HepG2 (cell line): Measurements from ENCODE around the gene TGM5. TPM values are rescaled to one million over a fixed set of nuclear protein-coding genes. Genes with fewer than 3 reads are reported as not detected.

Experiments used
- ATAC-seq: fragments of 200-7000 bp; cut with Tn5 transposase; 3 replicates; pipeline ENCODE4 v1.9.1; 2020; ENCODE audit warnings: mild to moderate bottlenecking, moderate library complexity
- BruUV-seq: library from RNA; stranded (reverse); fragments of 400-500 nt; replicated peaks from 2 replicates; lab custom pipeline; 2021; lab: Mats Ljungman, UMichigan
- CTCF ChIA-PET: fragments of 300-600 bp; formaldehyde crosslinking; extraction: SDS; loops from one replicate; lab custom pipeline; 2021; ENCODE audit warnings: low total read pairs, inconsistent platforms, low intra/inter-chr PET ratio; lab: Yijun Ruan, JAX
- POLR2A ChIA-PET: fragments of 350-600 bp; sonication (Branson Sonifier 250); formaldehyde crosslinking; loops from one replicate; lab custom pipeline; 2020; ENCODE audit warnings: antibody characterized with exemption, inconsistent platforms; lab: Yijun Ruan, JAX
- DNase-seq: peaks from one replicate; pipeline ENCODE4 v3.0.0-alpha.2; 2015; ENCODE audit warnings: low spot score
- FAIRE-seq: peaks from 3 replicates; lab custom pipeline; 2011; peaks lifted over from hg19 to GRCh38; lab: Jason Lieb, UNC
- H2AFZ ChIP-seq: one replicate; pipeline ENCODE4 v1.6.1; 2011; ENCODE audit warnings: low read length, inconsistent platforms
- H3K27ac ChIP-seq: fragments of 300-600 bp; 3 replicates; pipeline ENCODE4 v1.8.0; 2011; ENCODE audit warnings: mixed run types, mild to moderate bottlenecking, mixed read lengths, low read length, inconsistent platforms; ENCODE audit not compliant: insufficient read depth; ENCODE audit errors: extremely low read length
- H3K27me3 ChIP-seq, 2 experiments: fragments of 200-600 bp in 1 of 2; 2 replicates in 1 of 2; 3 replicates in 1 of 2; pipeline versions ENCODE4 v1.6.0 to v1.8.0; 2011; ENCODE audit warnings: low read length in 2 of 2, mild to moderate bottlenecking in 2 of 2, moderate library complexity in 2 of 2, inconsistent platforms in 1 of 2; ENCODE audit not compliant: insufficient read depth in 2 of 2, control insufficient read depth in 1 of 2
- H3K36me3 ChIP-seq, 2 experiments: fragments of 200-600 bp in 1 of 2; replicated peaks in 1 of 2; 2 replicates in 1 of 2; 3 replicates in 1 of 2; pipeline versions ENCODE4 v1.5.1 to v1.8.0; 2011; ENCODE audit warnings: low read length in 2 of 2, inconsistent platforms in 1 of 2; ENCODE audit not compliant: insufficient read depth in 2 of 2, control insufficient read depth in 1 of 2
- H3K4me1 ChIP-seq: 2 replicates; pipeline ENCODE4 v1.5.1; 2012; ENCODE audit warnings: low read length, inconsistent platforms; ENCODE audit not compliant: insufficient read depth
- H3K4me2 ChIP-seq: 2 replicates; pipeline ENCODE4 v1.6.0; 2011; ENCODE audit warnings: low read depth, low read length, inconsistent platforms
- H3K4me3 ChIP-seq, 3 experiments: fragments of 200-600 bp in 1 of 3; sonication (generic), shearing (Covaris generic) in 1 of 3; replicated peaks in 1 of 3; 2 replicates each; pipeline ENCODE4 v1.5.1; 2011 to 2016; ENCODE audit warnings: low read length in 3 of 3, inconsistent platforms in 2 of 3, low read depth in 2 of 3, mild to moderate bottlenecking in 2 of 3, control low read depth in 1 of 3, mixed read lengths in 1 of 3; ENCODE audit not compliant: insufficient read depth in 1 of 3
- H3K79me2 ChIP-seq: one replicate; pipeline ENCODE4 v1.6.1; 2011; ENCODE audit warnings: low read length, inconsistent platforms; ENCODE audit not compliant: insufficient read depth
- H3K9ac ChIP-seq: 2 replicates; pipeline ENCODE4 v1.6.0; 2011; ENCODE audit warnings: mild to moderate bottlenecking, low read depth, low read length, inconsistent platforms; ENCODE audit not compliant: insufficient read depth
- H3K9me3 ChIP-seq: 2 replicates; pipeline ENCODE4 v1.5.1; 2012; ENCODE audit warnings: mild to moderate bottlenecking, low read length
- H4K20me1 ChIP-seq: 2 replicates; pipeline ENCODE4 v1.6.0; 2011; ENCODE audit warnings: inconsistent platforms, mild to moderate bottlenecking, low read length, moderate library complexity; ENCODE audit not compliant: insufficient read depth
- NFYC ChIP-seq: IDR thresholded peaks from 2 replicates; pipeline ENCODE4 v1.6.1; 2016; ENCODE audit warnings: missing genetic modification reagents, missing compliant biosample characterization
- ONECUT2 ChIP-seq: sonication (generic); formaldehyde crosslinking; IDR thresholded peaks from 2 replicates; pipeline ENCODE4 v1.4.0; 2020; ENCODE audit warnings: missing genetic modification reagents
- ZFAT ChIP-seq: sonication (generic); formaldehyde crosslinking; conservative IDR thresholded peaks from 2 replicates; pipeline ENCODE4 v1.8.1; 2023; ENCODE audit warnings: missing genetic modification reagents, inconsistent platforms
- WGBS: methylation state at CpG from one replicate; pipeline ENCODE4 v1.1.6; 2017; ENCODE audit warnings: low lambda C conversion rate; 5-methylcytosine and 5-hydroxymethylcytosine counted together
- in situ Hi-C: cut with HindIII; loops from 2 replicates; pipeline ENCODE4 v1.10.0; 2017; ENCODE audit warnings: low pct_unique_long_range_greater_than_20kb; ENCODE audit not compliant: extremely low pct_ligation_motif_present
- intact Hi-C: fragments of 100-400 bp; cut with micrococcal nuclease; formaldehyde crosslinking; loops from one replicate; pipeline ENCODE4 v1.10.0; 2022; ENCODE audit not compliant: unreplicated experiment
- polyA plus RNA-seq, 8 experiments: library from polyadenylated mRNA; depleted of rRNA in 3 of 8; stranded (reverse) in 7 of 8; unstranded in 1 of 8; fragments of >200 nt; fragmentation: Illumina TruSeq in 4 of 8; extraction: Trizol in 4 of 8; gene quantifications; 2 replicates each; pipeline versions ENCODE4 v1.2.1 to v1.2.3, GENCODE V29; 2011 to 2016; ENCODE audit warnings: low read depth in 4 of 8, missing spikeins in 1 of 8, mixed read lengths in 1 of 8; ENCODE audit not compliant: insufficient read depth in 1 of 8
- total RNA-seq, 5 experiments: library from RNA; depleted of rRNA; stranded (reverse); fragments of >200 nt; fragmentation: Illumina TruSeq; extraction: Trizol; gene quantifications; 2 replicates each; pipeline ENCODE4 v1.2.3, GENCODE V29; 2016; ENCODE audit warnings: low read depth in 1 of 5
- TF ChIP-seq, protein P1 (sequence below), 2 experiments: sonication (generic) in 1 of 2; formaldehyde crosslinking in 1 of 2; IDR thresholded peaks; 2 replicates each; pipeline versions ENCODE4 v1.4.0 to v1.6.1; 2016 to 2020; ENCODE audit warnings: borderline replicate concordance in 1 of 2, low read depth in 1 of 2, mild to moderate bottlenecking in 1 of 2, missing genetic modification reagents in 1 of 2
- TF ChIP-seq, protein P2 (sequence below): sonication (generic); formaldehyde crosslinking; IDR thresholded peaks from 2 replicates; pipeline ENCODE4 v1.5.0; 2020; ENCODE audit warnings: mild to moderate bottlenecking, missing genetic modification reagents
- TF ChIP-seq, protein P3 (sequence below): sonication (generic); formaldehyde crosslinking; IDR thresholded peaks from 2 replicates; pipeline ENCODE4 v1.4.0; 2020; ENCODE audit warnings: mild to moderate bottlenecking, missing genetic modification reagents
- TF ChIP-seq, protein P4 (sequence below): sonication (generic); formaldehyde crosslinking; IDR thresholded peaks from 2 replicates; pipeline ENCODE4 v1.5.1; 2020; ENCODE audit warnings: missing genetic modification reagents, mild to moderate bottlenecking, borderline replicate concordance
- TF ChIP-seq, protein P5 (sequence below): sonication (generic); formaldehyde crosslinking; IDR thresholded peaks from 2 replicates; pipeline ENCODE4 v1.5.1; 2020; ENCODE audit warnings: missing genetic modification reagents, mild to moderate bottlenecking, borderline replicate concordance

TGM5 gene
- total and polyA plus RNA-seq, 2 of the 13 experiments (the other 11 are each of a cell fraction or from before 2014, with no cell fraction given): 0.18 to 0.65 TPM

DNA sequence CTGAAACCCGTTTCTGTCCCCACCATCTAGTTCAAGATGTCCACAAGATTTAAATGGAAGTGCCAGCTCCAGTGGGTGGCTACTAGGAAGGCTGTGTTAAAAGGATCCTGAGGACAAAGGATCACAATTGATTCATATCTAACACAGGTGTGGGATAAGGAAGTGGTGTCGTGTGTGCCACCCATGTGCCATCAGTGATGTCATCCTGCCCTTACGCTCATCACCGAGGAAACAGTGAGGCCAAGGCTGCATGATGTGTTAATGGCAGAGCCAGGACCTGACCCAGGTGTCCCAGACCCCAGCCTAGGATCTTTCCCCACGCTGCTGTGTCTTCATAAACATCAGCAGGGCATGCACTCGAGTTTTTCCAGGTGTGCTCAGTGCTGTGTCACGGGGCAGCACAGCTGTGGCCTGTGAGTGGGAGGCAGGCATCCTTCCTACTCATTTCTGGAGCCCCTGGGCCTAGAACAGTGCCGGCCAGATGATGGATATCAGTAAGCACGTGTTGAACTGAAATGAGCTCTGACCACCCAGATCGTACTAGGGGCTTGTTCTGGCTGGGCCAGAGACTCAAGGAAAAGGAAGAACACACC is 10.6 kb upstream of the TGM5 start (continued):
- TF ChIP-seq, protein P1, sequence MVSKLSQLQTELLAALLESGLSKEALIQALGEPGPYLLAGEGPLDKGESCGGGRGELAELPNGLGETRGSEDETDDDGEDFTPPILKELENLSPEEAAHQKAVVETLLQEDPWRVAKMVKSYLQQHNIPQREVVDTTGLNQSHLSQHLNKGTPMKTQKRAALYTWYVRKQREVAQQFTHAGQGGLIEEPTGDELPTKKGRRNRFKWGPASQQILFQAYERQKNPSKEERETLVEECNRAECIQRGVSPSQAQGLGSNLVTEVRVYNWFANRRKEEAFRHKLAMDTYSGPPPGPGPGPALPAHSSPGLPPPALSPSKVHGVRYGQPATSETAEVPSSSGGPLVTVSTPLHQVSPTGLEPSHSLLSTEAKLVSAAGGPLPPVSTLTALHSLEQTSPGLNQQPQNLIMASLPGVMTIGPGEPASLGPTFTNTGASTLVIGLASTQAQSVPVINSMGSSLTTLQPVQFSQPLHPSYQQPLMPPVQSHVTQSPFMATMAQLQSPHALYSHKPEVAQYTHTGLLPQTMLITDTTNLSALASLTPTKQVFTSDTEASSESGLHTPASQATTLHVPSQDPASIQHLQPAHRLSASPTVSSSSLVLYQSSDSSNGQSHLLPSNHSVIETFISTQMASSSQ (IDR thresholded peaks at IDR 0.05; ENCODE audit: low read depth): no peak
- TF ChIP-seq, protein P1 (CRISPR knock-in tag; IDR thresholded peaks at IDR 0.05; ENCODE audit: borderline replicate concordance): no peak

DNA sequence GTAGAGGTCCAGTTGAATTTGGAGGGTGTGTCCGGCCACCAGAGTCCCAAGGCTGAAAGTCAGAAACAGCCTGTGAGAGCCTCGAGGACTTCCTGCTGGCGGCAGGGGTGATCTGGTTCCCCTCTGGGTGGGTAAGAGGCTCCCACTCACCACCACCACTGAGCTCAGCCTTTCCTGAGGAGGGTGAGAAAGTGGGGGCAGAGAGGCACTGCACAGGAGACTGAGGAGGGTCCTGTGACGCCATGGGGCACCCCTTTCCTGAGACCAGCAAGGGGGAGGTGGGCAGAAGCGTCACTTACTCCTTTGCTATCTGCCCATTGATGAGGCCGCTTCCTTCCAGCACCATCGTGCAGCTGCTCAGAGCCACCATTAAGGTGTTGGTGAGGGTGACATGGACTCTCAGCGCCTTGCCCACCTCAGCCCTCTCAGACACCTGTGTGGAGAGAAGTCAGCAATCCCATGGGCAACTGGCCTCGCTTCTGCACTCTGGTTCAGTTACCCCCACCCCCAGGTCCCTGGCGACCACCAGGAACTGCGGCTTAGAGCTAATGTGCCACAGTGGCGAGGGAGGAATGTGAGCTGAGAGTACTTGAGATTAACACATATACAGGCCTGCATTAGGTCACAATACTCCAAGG is 10.0 kb upstream of the TGM5 start:
- H3K4me1 ChIP-seq: no peaks in the 10 kb centered on the region
- H4K20me1 ChIP-seq: no peaks in the 10 kb centered on the region
- ATAC-seq: no peak
- FAIRE-seq: no peak
- H3K4me2 ChIP-seq: no peak overlapping the region
- H3K9me3 ChIP-seq: no peaks in the 10 kb centered on the region
- ChIA-PET CTCF (no interaction called here), POLR2A (no interaction called here)
- in situ Hi-C loops (loop anchor here (5.0 kb wide), 1 partner anchor 69 kb away; no protein-coding TSS in a partner anchor), intact Hi-C loops (no loop called here)
- H3K9ac ChIP-seq: no peak overlapping the region
- DNase-seq: no peak
- H3K4me3 ChIP-seq: no peak overlapping the region
- H3K36me3 ChIP-seq: no peaks in the 10 kb centered on the region
- peaks cover 3 to 65% of the 10 kb centered on the region in 2 experiments; a peak in 3 of 5 replicates for H3K27me3 ChIP-seq
- H2AFZ ChIP-seq: no peak overlapping the region
- no peak overlapping the region for H3K27ac ChIP-seq
- 3% methylated on average over 4 of the region's 12 CpGs for WGBS
- no TSS peak for BruUV-seq
- H3K79me2 ChIP-seq: no peaks in the 10 kb centered on the region
- TF ChIP-seq, protein P2, sequence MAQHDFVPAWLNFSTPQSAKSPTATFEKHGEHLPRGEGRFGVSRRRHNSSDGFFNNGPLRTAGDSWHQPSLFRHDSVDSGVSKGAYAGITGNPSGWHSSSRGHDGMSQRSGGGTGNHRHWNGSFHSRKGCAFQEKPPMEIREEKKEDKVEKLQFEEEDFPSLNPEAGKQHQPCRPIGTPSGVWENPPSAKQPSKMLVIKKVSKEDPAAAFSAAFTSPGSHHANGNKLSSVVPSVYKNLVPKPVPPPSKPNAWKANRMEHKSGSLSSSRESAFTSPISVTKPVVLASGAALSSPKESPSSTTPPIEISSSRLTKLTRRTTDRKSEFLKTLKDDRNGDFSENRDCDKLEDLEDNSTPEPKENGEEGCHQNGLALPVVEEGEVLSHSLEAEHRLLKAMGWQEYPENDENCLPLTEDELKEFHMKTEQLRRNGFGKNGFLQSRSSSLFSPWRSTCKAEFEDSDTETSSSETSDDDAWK (CRISPR knock-in tag): no peak
- TF ChIP-seq, protein P3, sequence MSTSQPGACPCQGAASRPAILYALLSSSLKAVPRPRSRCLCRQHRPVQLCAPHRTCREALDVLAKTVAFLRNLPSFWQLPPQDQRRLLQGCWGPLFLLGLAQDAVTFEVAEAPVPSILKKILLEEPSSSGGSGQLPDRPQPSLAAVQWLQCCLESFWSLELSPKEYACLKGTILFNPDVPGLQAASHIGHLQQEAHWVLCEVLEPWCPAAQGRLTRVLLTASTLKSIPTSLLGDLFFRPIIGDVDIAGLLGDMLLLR (CRISPR knock-in tag): no peak
- TF ChIP-seq, protein P4, sequence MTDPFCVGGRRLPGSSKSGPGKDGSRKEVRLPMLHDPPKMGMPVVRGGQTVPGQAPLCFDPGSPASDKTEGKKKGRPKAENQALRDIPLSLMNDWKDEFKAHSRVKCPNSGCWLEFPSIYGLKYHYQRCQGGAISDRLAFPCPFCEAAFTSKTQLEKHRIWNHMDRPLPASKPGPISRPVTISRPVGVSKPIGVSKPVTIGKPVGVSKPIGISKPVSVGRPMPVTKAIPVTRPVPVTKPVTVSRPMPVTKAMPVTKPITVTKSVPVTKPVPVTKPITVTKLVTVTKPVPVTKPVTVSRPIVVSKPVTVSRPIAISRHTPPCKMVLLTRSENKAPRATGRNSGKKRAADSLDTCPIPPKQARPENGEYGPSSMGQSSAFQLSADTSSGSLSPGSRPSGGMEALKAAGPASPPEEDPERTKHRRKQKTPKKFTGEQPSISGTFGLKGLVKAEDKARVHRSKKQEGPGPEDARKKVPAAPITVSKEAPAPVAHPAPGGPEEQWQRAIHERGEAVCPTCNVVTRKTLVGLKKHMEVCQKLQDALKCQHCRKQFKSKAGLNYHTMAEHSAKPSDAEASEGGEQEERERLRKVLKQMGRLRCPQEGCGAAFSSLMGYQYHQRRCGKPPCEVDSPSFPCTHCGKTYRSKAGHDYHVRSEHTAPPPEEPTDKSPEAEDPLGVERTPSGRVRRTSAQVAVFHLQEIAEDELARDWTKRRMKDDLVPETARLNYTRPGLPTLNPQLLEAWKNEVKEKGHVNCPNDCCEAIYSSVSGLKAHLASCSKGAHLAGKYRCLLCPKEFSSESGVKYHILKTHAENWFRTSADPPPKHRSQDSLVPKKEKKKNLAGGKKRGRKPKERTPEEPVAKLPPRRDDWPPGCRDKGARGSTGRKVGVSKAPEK: no peak
- TF ChIP-seq ONECUT2 (CRISPR knock-in tag): no peak
- no peak for TF ChIP-seq ZFAT (CRISPR knock-in tag)
- TF ChIP-seq NFYC (CRISPR knock-in tag): no peak
- TF ChIP-seq, protein P5, sequence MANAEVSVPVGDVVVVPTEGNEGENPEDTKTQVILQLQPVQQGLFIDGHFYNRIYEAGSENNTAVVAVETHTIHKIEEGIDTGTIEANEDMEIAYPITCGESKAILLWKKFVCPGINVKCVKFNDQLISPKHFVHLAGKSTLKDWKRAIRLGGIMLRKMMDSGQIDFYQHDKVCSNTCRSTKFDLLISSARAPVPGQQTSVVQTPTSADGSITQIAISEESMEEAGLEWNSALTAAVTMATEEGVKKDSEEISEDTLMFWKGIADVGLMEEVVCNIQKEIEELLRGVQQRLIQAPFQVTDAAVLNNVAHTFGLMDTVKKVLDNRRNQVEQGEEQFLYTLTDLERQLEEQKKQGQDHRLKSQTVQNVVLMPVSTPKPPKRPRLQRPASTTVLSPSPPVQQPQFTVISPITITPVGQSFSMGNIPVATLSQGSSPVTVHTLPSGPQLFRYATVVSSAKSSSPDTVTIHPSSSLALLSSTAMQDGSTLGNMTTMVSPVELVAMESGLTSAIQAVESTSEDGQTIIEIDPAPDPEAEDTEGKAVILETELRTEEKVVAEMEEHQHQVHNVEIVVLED (CRISPR knock-in tag): no peak
